Measurements from ENCODE around the gene SLC9C1.

GRCh38 chr3:112273536-112273935, 20.5 kb downstream of the SLC9C1 start:
- TF ChIP-seq USF2 (IDR thresholded peaks at IDR 0.05; ENCODE audit: low read depth, low read length) (no peak), POLR2A (IDR thresholded peaks at IDR 0.05; ENCODE audit: low read depth, low read length) (no peak), CTCF (conservative IDR thresholded peaks at IDR 0.05; ENCODE audit: low read depth, low read length) (no peak), RAD21 (IDR thresholded peaks at IDR 0.05; ENCODE audit: low read length) (no peak), ELK1 (IDR thresholded peaks at IDR 0.05; ENCODE audit: borderline replicate concordance, low read depth, low read length) (no peak), FOS (IDR thresholded peaks at IDR 0.05; ENCODE audit: low read depth, low read length) (no peak), SMC3 (IDR thresholded peaks at IDR 0.05; ENCODE audit: low read depth, low read length) (no peak), MAZ (IDR thresholded peaks at IDR 0.05; ENCODE audit: borderline replicate concordance, low read depth, low read length) (no peak), NFE2L2 (IDR thresholded peaks at IDR 0.05; ENCODE audit: low read depth, low read length) (no peak)

Data from IMR-90 (cell line).